ENCODE data around the gene NR2C2. TPM values are rescaled to one million over a fixed set of nuclear protein-coding genes. Genes with fewer than 3 reads are reported as not detected.

NR2C2 gene
- total RNA-seq, 4 donors from 2014 or later: 41.8 to 63.9 (median 44.2) TPM

DNA sequence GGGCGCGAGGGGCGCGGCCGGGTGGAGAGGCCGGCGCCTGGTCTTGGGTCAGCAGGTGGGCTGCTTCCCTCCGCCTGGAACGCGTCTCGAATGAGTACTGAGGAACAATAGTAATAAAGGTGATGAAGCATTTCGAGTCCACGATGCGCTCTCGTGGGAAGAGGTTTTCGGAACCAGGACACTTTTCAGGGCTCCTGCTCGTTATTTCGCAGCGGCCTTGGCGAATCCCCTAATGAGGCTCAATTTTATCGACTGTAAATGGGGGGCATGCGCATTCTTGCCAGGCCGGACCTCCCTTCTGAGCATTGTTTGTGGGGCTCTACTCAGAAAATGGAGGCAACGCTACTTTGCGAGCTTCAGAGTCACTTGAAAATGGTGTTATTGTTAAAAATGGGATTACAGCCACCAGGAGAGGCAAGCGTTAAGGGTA lies 1.2 kb downstream of the NR2C2 start:
- TF ChIP-seq, protein P1, sequence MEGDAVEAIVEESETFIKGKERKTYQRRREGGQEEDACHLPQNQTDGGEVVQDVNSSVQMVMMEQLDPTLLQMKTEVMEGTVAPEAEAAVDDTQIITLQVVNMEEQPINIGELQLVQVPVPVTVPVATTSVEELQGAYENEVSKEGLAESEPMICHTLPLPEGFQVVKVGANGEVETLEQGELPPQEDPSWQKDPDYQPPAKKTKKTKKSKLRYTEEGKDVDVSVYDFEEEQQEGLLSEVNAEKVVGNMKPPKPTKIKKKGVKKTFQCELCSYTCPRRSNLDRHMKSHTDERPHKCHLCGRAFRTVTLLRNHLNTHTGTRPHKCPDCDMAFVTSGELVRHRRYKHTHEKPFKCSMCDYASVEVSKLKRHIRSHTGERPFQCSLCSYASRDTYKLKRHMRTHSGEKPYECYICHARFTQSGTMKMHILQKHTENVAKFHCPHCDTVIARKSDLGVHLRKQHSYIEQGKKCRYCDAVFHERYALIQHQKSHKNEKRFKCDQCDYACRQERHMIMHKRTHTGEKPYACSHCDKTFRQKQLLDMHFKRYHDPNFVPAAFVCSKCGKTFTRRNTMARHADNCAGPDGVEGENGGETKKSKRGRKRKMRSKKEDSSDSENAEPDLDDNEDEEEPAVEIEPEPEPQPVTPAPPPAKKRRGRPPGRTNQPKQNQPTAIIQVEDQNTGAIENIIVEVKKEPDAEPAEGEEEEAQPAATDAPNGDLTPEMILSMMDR (IDR thresholded peaks at IDR 0.05; ENCODE audit: low read depth): no peak

DNA sequence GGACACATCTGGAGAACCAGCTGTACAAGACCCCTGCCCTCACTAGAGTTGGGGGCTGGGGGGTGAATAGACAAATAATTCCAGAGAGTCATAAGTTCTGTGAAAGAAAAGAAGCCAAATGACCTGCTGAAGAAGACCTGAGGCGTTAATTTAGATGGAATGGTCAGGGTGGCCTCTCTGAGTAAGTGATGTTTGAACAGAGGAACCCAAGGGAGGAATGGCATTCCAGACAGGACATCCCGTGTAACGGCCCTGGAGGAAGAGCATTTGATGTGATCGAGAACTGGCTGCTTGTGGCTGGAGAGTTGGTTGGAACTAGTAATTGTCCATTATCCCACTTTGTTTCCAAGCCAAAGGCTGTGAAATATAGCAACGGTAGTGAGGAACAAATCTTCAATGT lies 1.7 kb downstream of the NR2C2 start:
- TF ChIP-seq, protein P1 (IDR thresholded peaks at IDR 0.05; ENCODE audit: low read depth): no peak

DNA sequence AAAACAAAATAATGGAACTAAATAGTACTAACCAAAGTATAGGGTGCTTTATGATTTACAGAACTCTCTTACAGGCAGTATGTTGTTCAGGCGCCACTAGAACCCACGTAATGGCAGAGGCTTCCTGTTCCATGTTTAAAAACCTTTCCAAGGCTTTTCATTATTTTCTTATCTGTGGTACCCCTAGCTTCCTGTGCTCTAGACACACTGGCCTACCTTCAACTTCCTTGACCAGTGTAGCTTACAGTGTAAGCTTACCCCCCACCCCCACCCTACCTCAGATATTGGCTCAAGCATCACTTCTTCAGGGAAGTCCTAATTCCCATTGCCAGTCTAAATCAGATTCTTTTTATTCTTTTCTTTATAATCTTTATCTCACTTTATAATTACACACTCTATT lies 2.9 kb downstream of the NR2C2 start:
- TF ChIP-seq, protein P1 (IDR thresholded peaks at IDR 0.05; ENCODE audit: low read depth): no peak

DNA sequence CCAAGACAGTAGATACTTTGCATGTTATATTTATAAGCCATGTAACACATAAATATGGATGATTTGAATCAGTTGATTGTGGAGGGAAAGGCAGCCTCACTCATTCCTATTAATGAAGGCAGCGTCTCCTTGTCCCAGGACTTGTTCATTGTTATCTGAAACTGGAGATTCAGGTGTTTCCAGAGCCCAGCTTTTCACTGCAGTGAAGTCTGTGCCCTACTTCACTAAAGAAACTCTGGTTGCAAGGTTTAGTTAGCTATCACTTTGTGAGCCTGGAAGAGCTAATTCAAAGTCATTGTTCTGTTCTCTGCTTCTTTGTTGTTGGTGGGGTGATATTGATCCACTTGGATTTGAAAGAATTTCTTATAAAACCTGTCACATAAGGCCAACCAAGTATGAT lies 9.8 kb downstream of the NR2C2 start:
- TF ChIP-seq, protein P1 (IDR thresholded peaks at IDR 0.05; ENCODE audit: low read depth): no peak

DNA sequence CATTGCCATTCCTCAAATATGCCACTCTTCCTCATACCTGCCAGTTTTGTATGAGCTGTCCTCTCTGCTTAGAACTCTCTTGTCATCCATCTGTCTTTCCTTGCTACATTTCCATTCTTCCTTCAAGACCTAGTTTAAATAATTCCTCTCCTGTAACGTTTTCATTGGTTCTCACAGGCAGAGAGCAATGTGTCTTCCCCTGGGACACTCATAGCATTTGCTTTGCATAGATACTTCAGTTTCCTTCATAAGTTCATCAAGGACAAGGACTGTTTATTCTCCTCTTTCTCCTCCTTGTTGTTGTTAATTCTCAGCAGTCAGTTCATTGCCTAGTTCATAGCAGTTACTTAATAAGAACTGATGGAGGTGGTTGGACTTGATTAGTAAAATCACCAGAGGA lies 10.5 kb downstream of the NR2C2 start:
- TF ChIP-seq, protein P1 (IDR thresholded peaks at IDR 0.05; ENCODE audit: low read depth): no peak

DNA sequence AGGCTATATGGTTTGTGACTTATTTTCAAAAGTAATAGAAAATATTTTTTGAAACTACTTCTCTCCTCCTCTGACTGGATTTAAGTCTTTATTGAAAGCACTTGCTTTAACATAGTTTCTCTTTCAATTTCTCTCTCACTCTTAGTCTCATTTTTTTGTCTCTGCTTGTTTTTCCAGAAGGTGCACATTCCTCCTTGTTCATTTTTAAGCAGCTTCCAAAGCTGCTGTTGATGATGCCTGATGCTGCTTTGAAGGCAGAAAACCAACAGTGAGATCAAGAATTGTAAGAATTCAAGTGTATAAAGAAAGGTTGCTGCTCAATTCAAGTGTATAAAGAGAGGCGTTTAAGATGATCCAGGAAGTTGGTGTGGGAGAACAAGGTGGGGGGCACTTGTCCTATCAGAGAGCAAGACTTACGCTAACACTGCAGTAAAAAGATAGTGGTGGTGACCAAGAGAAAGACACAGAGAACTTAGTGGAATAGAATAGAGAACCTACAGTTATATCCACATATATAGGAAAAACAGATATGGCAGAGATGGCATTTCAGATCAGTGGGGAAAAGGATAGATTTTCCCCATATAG lies 12.1 kb downstream of the NR2C2 start:
- TF ChIP-seq, protein P1 (IDR thresholded peaks at IDR 0.05; ENCODE audit: low read depth): no peak

DNA sequence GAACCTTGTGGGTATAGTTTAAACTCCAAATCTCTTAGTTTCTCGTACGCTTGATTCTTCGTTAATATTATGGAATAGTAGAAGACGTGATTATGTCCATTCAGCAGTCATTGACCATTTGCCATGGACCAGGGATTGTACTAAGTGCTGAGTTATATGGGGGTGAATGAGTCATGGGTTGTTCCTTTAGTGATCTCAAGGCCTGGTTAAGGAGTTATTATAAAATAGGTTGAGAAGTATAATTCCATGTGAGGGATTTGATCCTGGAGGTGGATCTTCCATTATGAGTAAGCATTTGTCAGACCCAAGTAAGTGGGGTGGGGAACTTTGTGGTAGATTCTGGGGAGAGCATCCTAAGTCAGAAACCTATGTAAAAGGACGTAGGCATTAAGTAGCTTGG lies 15.4 kb downstream of the NR2C2 start:
- TF ChIP-seq, protein P1 (IDR thresholded peaks at IDR 0.05; ENCODE audit: low read depth): no peak
